Fibroblast of lung (primary cell): ENCODE results near the gene SUSD1. TPM values are rescaled to one million over a fixed set of nuclear protein-coding genes. Genes with fewer than 3 reads are reported as not detected.
"Not testable (repeated sequence)": the region's sequence is repeated elsewhere in the genome, so short reads cannot be mapped to it uniquely, and the experiment has no call there.

Experiments
- DNase-seq, 2 donors: peaks; one replicate each; pipeline versions ENCODE4 v3.0.0 to v3.0.0-alpha.2; 2010; ENCODE audit warnings: low read depth in 2 of 2
- H2AFZ ChIP-seq: 2 replicates; pipeline ENCODE4 v1.5.1; 2012; ENCODE audit warnings: low read length, control low read depth, inconsistent platforms
- H3K27ac ChIP-seq: 2 replicates; pipeline ENCODE4 v1.5.1; 2011; ENCODE audit warnings: low read length, control low read depth; ENCODE audit not compliant: insufficient read depth
- H3K27me3 ChIP-seq: 2 replicates; pipeline ENCODE4 v1.5.1; 2011; ENCODE audit warnings: mild to moderate bottlenecking, low read length; ENCODE audit not compliant: control insufficient read depth, insufficient read depth
- H3K36me3 ChIP-seq: 2 replicates; pipeline ENCODE4 v1.5.1; 2011; ENCODE audit warnings: low read length; ENCODE audit not compliant: control insufficient read depth, insufficient read depth
- H3K4me1 ChIP-seq: 2 replicates; pipeline ENCODE4 v1.5.1; 2011; ENCODE audit warnings: low read length; ENCODE audit not compliant: control insufficient read depth, insufficient read depth; ENCODE audit errors: extremely low read depth
- H3K4me2 ChIP-seq: 2 replicates; pipeline ENCODE4 v1.5.1; 2011; ENCODE audit warnings: low read length, control low read depth; ENCODE audit not compliant: insufficient read depth; ENCODE audit errors: extremely low read depth
- H3K4me3 ChIP-seq, 4 experiments: fragments of 200-600 bp in 1 of 4; sonication (generic) in 1 of 4; replicated peaks in 1 of 4; 2 replicates each; pipeline ENCODE4 v1.5.1; 2011 to 2016; ENCODE audit warnings: low read length in 4 of 4, low read depth in 3 of 4, mild to moderate bottlenecking in 3 of 4, control low read depth in 2 of 4, inconsistent platforms in 1 of 4, mixed read lengths in 1 of 4; ENCODE audit not compliant: insufficient read depth in 1 of 4; ENCODE audit errors: control extremely low read depth in 1 of 4
- H3K79me2 ChIP-seq: 2 replicates; pipeline ENCODE4 v1.5.1; 2012; ENCODE audit warnings: mild to moderate bottlenecking, low read length, inconsistent platforms; ENCODE audit not compliant: control insufficient read depth, insufficient read depth
- H3K9ac ChIP-seq: 2 replicates; pipeline ENCODE4 v1.5.1; 2011; ENCODE audit warnings: mild to moderate bottlenecking, low read length, control low read depth; ENCODE audit not compliant: insufficient read depth
- H3K9me3 ChIP-seq: 2 replicates; pipeline ENCODE4 v1.5.1; 2012; ENCODE audit warnings: low read depth, low read length; ENCODE audit not compliant: control insufficient read depth, insufficient read depth
- H4K20me1 ChIP-seq: 2 replicates; pipeline ENCODE4 v1.5.1; 2011; ENCODE audit warnings: low read length; ENCODE audit not compliant: control insufficient read depth, insufficient read depth; ENCODE audit errors: extremely low read depth
- CTCF ChIP-seq, 2 donors: IDR thresholded peaks in 1 of 2; conservative IDR thresholded peaks in 1 of 2; 1 replicate in 1 of 2; 2 replicates in 1 of 2; pipeline ENCODE4 v1.5.1; 2011 to 2012; ENCODE audit warnings: low read length in 2 of 2, control low read depth in 1 of 2, inconsistent platforms in 1 of 2, low read depth in 1 of 2, mild to moderate bottlenecking in 1 of 2
- EZH2 ChIP-seq: IDR thresholded peaks from 2 replicates; pipeline ENCODE4 v1.5.1; 2012; ENCODE audit warnings: low read length, control low read depth, mild to moderate bottlenecking; ENCODE audit errors: missing control alignments
- polyA plus RNA-seq, 2 donors: library from polyadenylated mRNA; depleted of rRNA in 1 of 2; stranded (reverse) in 1 of 2; unstranded in 1 of 2; fragments of >200 nt; gene quantifications; 2 replicates each; pipeline ENCODE4 v1.2.1, GENCODE V29; 2011 to 2012; ENCODE audit warnings: missing spikeins in 1 of 2
- total RNA-seq: library from RNA; depleted of rRNA; stranded (reverse); fragments of >200 nt; gene quantifications from 2 replicates; pipeline ENCODE4 v1.2.1, GENCODE V29; 2014

The SUSD1 gene
- total and polyA plus RNA-seq, 2 donors (not counting 1 experiment from before 2014, with no cell fraction given) = 27.4 to 28.6 TPM

GRCh38 chr9:112140936-112141335 is 34.2 kb downstream of the SUSD1 start:
- DNase-seq = no peak
- TF ChIP-seq CTCF (conservative IDR thresholded peaks at IDR 0.05 in 1 of 2, IDR thresholded peaks at IDR 0.05 in 1 of 2; ENCODE audit: low read depth in 1 of 2, low read length in 2 of 2) (no peak), EZH2 (no peak)
- H4K20me1 ChIP-seq = no peaks in the 10 kb centered on the region
- no peak overlapping the region for H3K9ac ChIP-seq
- H3K4me2 ChIP-seq = no peak overlapping the region
- H3K9me3 ChIP-seq = no peaks in the 10 kb centered on the region
- no peak overlapping the region for H2AFZ ChIP-seq
- H3K4me1 ChIP-seq = no peaks in the 10 kb centered on the region
- no peaks in the 10 kb centered on the region for H3K79me2 ChIP-seq
- H3K36me3 ChIP-seq = no peaks in the 10 kb centered on the region
- no peaks in the 10 kb centered on the region for H3K27me3 ChIP-seq
- no peak overlapping the region for H3K4me3 ChIP-seq
- H3K27ac ChIP-seq = no peak overlapping the region

GRCh38 chr9:112137066-112137465 is 38.0 kb downstream of the SUSD1 start:
- Histone ChIP-seq H3K9ac (no peak overlapping the region), H3K27ac (no peak overlapping the region), H3K4me2 (no peak overlapping the region), H3K4me1 (no peaks in the 10 kb centered on the region), H4K20me1 (no peaks in the 10 kb centered on the region), H3K27me3 (no peaks in the 10 kb centered on the region), H2AFZ (no peak overlapping the region), H3K36me3 (peaks cover 1% of the 10 kb centered on the region), H3K79me2 (no peaks in the 10 kb centered on the region), H3K4me3 (no peak overlapping the region), H3K9me3 (no peaks in the 10 kb centered on the region)
- no peak for TF ChIP-seq EZH2
- no peak for TF ChIP-seq CTCF (conservative IDR thresholded peaks at IDR 0.05 in 1 of 2, IDR thresholded peaks at IDR 0.05 in 1 of 2; ENCODE audit: low read depth in 1 of 2, low read length in 2 of 2)
- DNase-seq = no peak

GRCh38 chr9:112135706-112136105 is 39.4 kb downstream of the SUSD1 start:
- no peak overlapping the region for H3K4me2 ChIP-seq
- DNase-seq = peak in 1 of 2 donors; percentile 71
- no peaks in the 10 kb centered on the region for H3K79me2 ChIP-seq
- H3K27me3 ChIP-seq = no peaks in the 10 kb centered on the region
- H3K4me3 ChIP-seq = no peak overlapping the region
- peaks cover 1% of the 10 kb centered on the region for H3K36me3 ChIP-seq
- H3K27ac ChIP-seq = no peak overlapping the region
- TF ChIP-seq CTCF (conservative IDR thresholded peaks at IDR 0.05 in 1 of 2, IDR thresholded peaks at IDR 0.05 in 1 of 2; ENCODE audit: low read depth in 1 of 2, low read length in 2 of 2) (no peak), EZH2 (no peak)
- H3K4me1 ChIP-seq = no peaks in the 10 kb centered on the region
- no peak overlapping the region for H3K9ac ChIP-seq
- H4K20me1 ChIP-seq = no peaks in the 10 kb centered on the region
- no peaks in the 10 kb centered on the region for H3K9me3 ChIP-seq
- no peak overlapping the region for H2AFZ ChIP-seq

- H3K36me3 ChIP-seq, H3K9ac ChIP-seq, H4K20me1 ChIP-seq, H3K27ac ChIP-seq, H3K4me1 ChIP-seq, H2AFZ ChIP-seq, H3K9me3 ChIP-seq, H3K4me2 ChIP-seq, H3K27me3 ChIP-seq, H3K4me3 ChIP-seq, H3K79me2 ChIP-seq: not testable (repeated sequence)
- DNase-seq = peak in 1 of 2 donors; percentile 54
These were observed 41.3 kb downstream of the SUSD1 start for GRCh38 chr9:112133806-112134205.
